H9 (cell line): ENCODE measurements around the gene RIC1. TPM values are rescaled to one million over a fixed set of nuclear protein-coding genes. Genes with fewer than 3 reads are reported as not detected.
A peak's percentile ranks its signal among the peaks of the same experiment; 100 is the strongest.

Experiments used
- DNase-seq: peaks from one replicate; pipeline ENCODE4 v3.0.0-alpha.2; 2017
- H2AFZ ChIP-seq: one replicate; pipeline ENCODE4 v1.6.1; 2013; ENCODE audit warnings: mild to moderate bottlenecking, low read length, control low read depth, moderate library complexity
- H2AK5ac ChIP-seq: 2 replicates; pipeline ENCODE4 v1.6.1; 2013; ENCODE audit warnings: low read length, control low read depth, mixed read lengths; ENCODE audit not compliant: insufficient read length
- H2BK120ac ChIP-seq: one replicate; pipeline ENCODE4 v1.6.1; 2013; ENCODE audit warnings: low read depth, mild to moderate bottlenecking, low read length, control low read depth, inconsistent platforms; ENCODE audit not compliant: poor library complexity, severe bottlenecking
- H2BK12ac ChIP-seq: 2 replicates; pipeline ENCODE4 v1.6.1; 2013; ENCODE audit warnings: low read length, control low read depth, mixed read lengths, low read depth; ENCODE audit not compliant: insufficient read length
- H2BK15ac ChIP-seq: 2 replicates; pipeline ENCODE4 v1.6.1; 2013; ENCODE audit warnings: low read depth, low read length, control low read depth
- H2BK20ac ChIP-seq: one replicate; pipeline ENCODE4 v1.6.1; 2013; ENCODE audit warnings: low read depth, mild to moderate bottlenecking, low read length, control low read depth, inconsistent platforms; ENCODE audit not compliant: poor library complexity, severe bottlenecking
- H2BK5ac ChIP-seq: 2 replicates; pipeline ENCODE4 v1.6.1; 2013; ENCODE audit warnings: low read length, control low read depth, mixed read lengths; ENCODE audit not compliant: insufficient read length
- H3K14ac ChIP-seq: 2 replicates; pipeline ENCODE4 v1.6.1; 2013; ENCODE audit warnings: low read length, control low read depth; ENCODE audit not compliant: insufficient read depth
- H3K18ac ChIP-seq: 2 replicates; pipeline ENCODE4 v1.6.1; 2013; ENCODE audit warnings: low read depth, mild to moderate bottlenecking, mixed read lengths, low read length, control low read depth; ENCODE audit not compliant: insufficient read length
- H3K23ac ChIP-seq: 2 replicates; pipeline ENCODE4 v1.6.1; 2013; ENCODE audit warnings: low read length, control low read depth, mixed read lengths, low read depth; ENCODE audit not compliant: insufficient read length
- H3K23me2 ChIP-seq: 2 replicates; pipeline ENCODE4 v1.6.1; 2013; ENCODE audit warnings: low read depth, mild to moderate bottlenecking, mixed read lengths, low read length, control low read depth; ENCODE audit not compliant: insufficient read length, poor library complexity, severe bottlenecking
- H3K27ac ChIP-seq: 2 replicates; pipeline ENCODE4 v1.5.1; 2013; ENCODE audit warnings: low read length, control low read depth, mixed read lengths, low read depth; ENCODE audit not compliant: insufficient read length
- H3K27me3 ChIP-seq: 2 replicates; pipeline ENCODE4 v1.6.1; 2013; ENCODE audit warnings: low read length, control low read depth, inconsistent platforms; ENCODE audit not compliant: insufficient read depth
- H3K4ac ChIP-seq: 2 replicates; pipeline ENCODE4 v1.6.1; 2013; ENCODE audit warnings: low read depth, mild to moderate bottlenecking, control low read depth, inconsistent platforms, low read length, moderate library complexity
- H3K4me1 ChIP-seq: 2 replicates; pipeline ENCODE4 v1.6.1; 2013; ENCODE audit warnings: low read length, control low read depth, inconsistent platforms; ENCODE audit not compliant: insufficient read depth
- H3K4me2 ChIP-seq: 2 replicates; pipeline ENCODE4 v1.6.1; 2013; ENCODE audit warnings: low read length, control low read depth, mixed read lengths; ENCODE audit not compliant: insufficient read length, insufficient read depth
- H3K56ac ChIP-seq: 2 replicates; pipeline ENCODE4 v1.6.1; 2013; ENCODE audit warnings: low read depth, mild to moderate bottlenecking, mixed read lengths, low read length, control low read depth; ENCODE audit not compliant: insufficient read length
- H3K79me1 ChIP-seq: 2 replicates; pipeline ENCODE4 v1.6.1; 2013; ENCODE audit warnings: low read depth, mild to moderate bottlenecking, moderate library complexity, low read length, control low read depth, inconsistent platforms; ENCODE audit not compliant: insufficient read depth, poor library complexity, severe bottlenecking
- H3K79me2 ChIP-seq: 2 replicates; pipeline ENCODE4 v1.6.1; 2013; ENCODE audit warnings: low read length, control low read depth, inconsistent platforms; ENCODE audit not compliant: insufficient read depth
- H3K9ac ChIP-seq: 2 replicates; pipeline ENCODE4 v1.6.1; 2013; ENCODE audit warnings: low read length, control low read depth, mixed read lengths; ENCODE audit not compliant: insufficient read length; ENCODE audit errors: extremely low read depth
- H3K9me3 ChIP-seq: one replicate; pipeline ENCODE4 v1.6.1; 2013; ENCODE audit warnings: low read depth, low read length, inconsistent platforms; ENCODE audit not compliant: control insufficient read depth
- H3T11ph ChIP-seq: one replicate; pipeline ENCODE4 v1.6.1; 2013; ENCODE audit warnings: mild to moderate bottlenecking, low read length, control low read depth, inconsistent platforms
- H4K20me1 ChIP-seq: one replicate; pipeline ENCODE4 v1.6.1; 2013; ENCODE audit not compliant: control insufficient read depth, insufficient read length, insufficient read depth
- H4K5ac ChIP-seq: 2 replicates; pipeline ENCODE4 v1.6.1; 2013; ENCODE audit warnings: low read depth, mild to moderate bottlenecking, mixed read lengths, low read length, control low read depth; ENCODE audit not compliant: insufficient read length
- H4K8ac ChIP-seq: replicated peaks from 2 replicates; pipeline ENCODE4 v1.6.1; 2013; ENCODE audit warnings: low read length, control low read depth, mixed read lengths, low read depth; ENCODE audit not compliant: insufficient read length
- H4K91ac ChIP-seq: 2 replicates; pipeline ENCODE4 v1.6.1; 2013; ENCODE audit warnings: low read depth, mild to moderate bottlenecking, moderate library complexity, mixed read lengths, low read length, control low read depth; ENCODE audit not compliant: insufficient read length
- H3K27ac Mint-ChIP-seq, 3 experiments: 2 replicates in 2 of 3; 3 replicates in 1 of 3; pipeline ENCODE4 v1.8.0; 2020 to 2021; ENCODE audit warnings: mixed read lengths in 3 of 3, mild to moderate bottlenecking in 1 of 3, moderate library complexity in 1 of 3
- H3K27me3 Mint-ChIP-seq: 2 replicates; pipeline ENCODE4 v1.8.0; 2021; ENCODE audit warnings: low read depth, mild to moderate bottlenecking, moderate library complexity, mixed read lengths
- H3K36me3 Mint-ChIP-seq, 3 experiments: 2 replicates in 2 of 3; 3 replicates in 1 of 3; pipeline ENCODE4 v1.8.0; 2020 to 2021; ENCODE audit warnings: low read depth in 3 of 3, mixed read lengths in 3 of 3; ENCODE audit not compliant: insufficient read depth in 1 of 3
- H3K4me1 Mint-ChIP-seq, 2 experiments: 2 replicates each; pipeline ENCODE4 v1.8.0; 2020; ENCODE audit warnings: mixed read lengths in 2 of 2
- H3K4me3 Mint-ChIP-seq, 2 experiments: 2 replicates in 1 of 2; 3 replicates in 1 of 2; pipeline ENCODE4 v1.8.0; 2020 to 2021; ENCODE audit warnings: mild to moderate bottlenecking in 2 of 2, mixed read lengths in 2 of 2, moderate library complexity in 1 of 2
- H3K9me3 Mint-ChIP-seq, 2 experiments: 2 replicates in 1 of 2; 3 replicates in 1 of 2; pipeline ENCODE4 v1.8.0; 2020; ENCODE audit warnings: mild to moderate bottlenecking in 2 of 2, mixed read lengths in 2 of 2, moderate library complexity in 1 of 2
- WGBS: extraction: QIAGEN DNeasy Blood & Tissue Kit; methylation state at CpG from one replicate; pipeline ENCODE4 v1.1.7; 2013; ENCODE audit warnings: missing lambda C conversion rate, low lambda C conversion rate, mixed read lengths; ENCODE audit not compliant: insufficient read length; ENCODE audit errors: extremely low coverage; 5-methylcytosine and 5-hydroxymethylcytosine counted together
- total RNA-seq: library from RNA; stranded (reverse); gene quantifications from 2 replicates; pipeline ENCODE4 v1.2.1, GENCODE V29; 2021
- TF ChIP-seq, protein P1 (sequence below): fragments of 200-600 bp; sonication (generic); conservative IDR thresholded peaks from 3 replicates; pipeline ENCODE4 v1.8.0; 2021; ENCODE audit warnings: antibody characterized with exemption, mild to moderate bottlenecking

Gene RIC1
- total RNA-seq, 1 experiment from 2014 or later, result 13.7 TPM

GRCh38 chr9:5825223-5825622 lies 196.3 kb downstream of the RIC1 start:
- Histone ChIP-seq H3K4me1 (no peaks in the 10 kb centered on the region), H3K27ac (no peak overlapping the region), H2BK20ac (no peak overlapping the region), H3T11ph (no peak overlapping the region), H2AK5ac (no peak overlapping the region), H3K14ac (no peak overlapping the region), H3K9ac (no peak overlapping the region), H3K4ac (no peak overlapping the region), H3K79me1 (no peaks in the 10 kb centered on the region), H3K79me2 (no peaks in the 10 kb centered on the region), H3K56ac (no peak overlapping the region), H2BK5ac (peak overlapping the region; percentile 8), H2AFZ (no peak overlapping the region), H2BK12ac (no peak overlapping the region), H3K27me3 (no peaks in the 10 kb centered on the region), H3K9me3 (no peaks in the 10 kb centered on the region), H3K18ac (no peak overlapping the region), H2BK15ac (no peak overlapping the region), H3K23ac (no peak overlapping the region), H4K5ac (no peak overlapping the region), H4K91ac (no peak overlapping the region), H3K4me2 (no peak overlapping the region), H4K20me1 (no peaks in the 10 kb centered on the region), H2BK120ac (no peak overlapping the region), H4K8ac (no peak overlapping the region), H3K23me2 (no peaks in the 10 kb centered on the region)
- H3K27ac Mint-ChIP-seq, result no peak overlapping the region
- H3K4me1 Mint-ChIP-seq, result no peaks in the 10 kb centered on the region
- H3K9me3 Mint-ChIP-seq, result no peaks in the 10 kb centered on the region
- H3K27me3 Mint-ChIP-seq, result no peaks in the 10 kb centered on the region
- no peak for DNase-seq
- TF ChIP-seq, protein P1, sequence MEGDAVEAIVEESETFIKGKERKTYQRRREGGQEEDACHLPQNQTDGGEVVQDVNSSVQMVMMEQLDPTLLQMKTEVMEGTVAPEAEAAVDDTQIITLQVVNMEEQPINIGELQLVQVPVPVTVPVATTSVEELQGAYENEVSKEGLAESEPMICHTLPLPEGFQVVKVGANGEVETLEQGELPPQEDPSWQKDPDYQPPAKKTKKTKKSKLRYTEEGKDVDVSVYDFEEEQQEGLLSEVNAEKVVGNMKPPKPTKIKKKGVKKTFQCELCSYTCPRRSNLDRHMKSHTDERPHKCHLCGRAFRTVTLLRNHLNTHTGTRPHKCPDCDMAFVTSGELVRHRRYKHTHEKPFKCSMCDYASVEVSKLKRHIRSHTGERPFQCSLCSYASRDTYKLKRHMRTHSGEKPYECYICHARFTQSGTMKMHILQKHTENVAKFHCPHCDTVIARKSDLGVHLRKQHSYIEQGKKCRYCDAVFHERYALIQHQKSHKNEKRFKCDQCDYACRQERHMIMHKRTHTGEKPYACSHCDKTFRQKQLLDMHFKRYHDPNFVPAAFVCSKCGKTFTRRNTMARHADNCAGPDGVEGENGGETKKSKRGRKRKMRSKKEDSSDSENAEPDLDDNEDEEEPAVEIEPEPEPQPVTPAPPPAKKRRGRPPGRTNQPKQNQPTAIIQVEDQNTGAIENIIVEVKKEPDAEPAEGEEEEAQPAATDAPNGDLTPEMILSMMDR, result no peak
- H3K36me3 Mint-ChIP-seq, result peaks cover 2 to 24% (median 24%) of the 10 kb centered on the region in 3 experiments; a peak in 6 of 7 replicates
- H3K4me3 Mint-ChIP-seq, result no peak overlapping the region
- WGBS, result no CpG with 5 or more reads among the region's 1 CpG

Other genes starting within 250 kb of the RIC1 start
- 19.6 and 22.6 TPM in 2 replicates for gene PLGRKT, start 191.2 kb upstream of the RIC1 start, total RNA-seq
- 0.13 TPM in 1 of 2 replicates, not detected in the other for gene CD274, start 178.6 kb upstream of the RIC1 start, total RNA-seq
- not detected in 2 replicates for gene PDCD1LG2, start 118.6 kb upstream of the RIC1 start, total RNA-seq
- gene ERMP1, start 204.0 kb downstream of the RIC1 start, total RNA-seq, result 19.0 and 20.2 TPM in 2 replicates